Karpas-422 (cell line): ENCODE data around the gene FYTTD1. TPM values are rescaled to one million over a fixed set of nuclear protein-coding genes. Genes with fewer than 3 reads are reported as not detected.

Experiments used
- DNase-seq: peaks from one replicate; pipeline ENCODE4 v3.0.0-alpha.2; 2015
- H2AFZ ChIP-seq: fragments of 200-600 bp; sonication (generic); 2 replicates; pipeline ENCODE4 v1.6.1; 2014; ENCODE audit warnings: antibody characterized with exemption, low read length, mixed read lengths
- H3K27ac ChIP-seq: fragments of 200-600 bp; sonication (generic); 2 replicates; pipeline ENCODE4 v1.5.1; 2014; ENCODE audit warnings: mild to moderate bottlenecking, low read length, moderate library complexity
- H3K27me3 ChIP-seq: fragments of 200-600 bp; sonication (generic); 2 replicates; pipeline ENCODE4 v1.6.1; 2014; ENCODE audit warnings: low read length, mixed read lengths
- H3K36me3 ChIP-seq: fragments of 200-600 bp; sonication (generic); 2 replicates; pipeline ENCODE4 v1.6.1; 2014; ENCODE audit warnings: low read length, mixed read lengths; ENCODE audit not compliant: insufficient read depth
- H3K4me1 ChIP-seq: fragments of 200-600 bp; sonication (generic); 2 replicates; pipeline ENCODE4 v1.6.1; 2014; ENCODE audit warnings: mild to moderate bottlenecking, low read length, mixed read lengths
- H3K4me2 ChIP-seq: fragments of 200-600 bp; sonication (generic); 2 replicates; pipeline ENCODE4 v1.6.1; 2014; ENCODE audit warnings: low read length, low read depth, mild to moderate bottlenecking; ENCODE audit not compliant: poor library complexity, severe bottlenecking
- H3K4me3 ChIP-seq: fragments of 200-600 bp; sonication (generic); 2 replicates; pipeline ENCODE4 v1.5.1; 2014; ENCODE audit warnings: mild to moderate bottlenecking, antibody characterized with exemption, low read length, mixed read lengths
- H3K79me2 ChIP-seq: fragments of 200-600 bp; sonication (generic); 2 replicates; pipeline ENCODE4 v1.6.1; 2014; ENCODE audit warnings: mild to moderate bottlenecking, low read length, mixed read lengths
- H3K9ac ChIP-seq: fragments of 200-600 bp; sonication (generic); 2 replicates; pipeline ENCODE4 v1.6.0; 2014; ENCODE audit warnings: low read length
- H3K9me2 ChIP-seq: fragments of 200-600 bp; sonication (generic), shearing (Covaris generic); replicated peaks from 2 replicates; pipeline ENCODE4 v1.6.0; 2014; ENCODE audit warnings: mild to moderate bottlenecking, low read length, moderate library complexity; ENCODE audit not compliant: insufficient read depth
- H3K9me3 ChIP-seq: fragments of 300-700, 200-600 bp; sonication (generic); 2 replicates; pipeline ENCODE4 v1.6.1; 2014; ENCODE audit warnings: low read length, mixed read lengths
- H4K20me1 ChIP-seq: fragments of 200-600 bp; sonication (generic); 2 replicates; pipeline ENCODE4 v1.6.1; 2014; ENCODE audit warnings: mild to moderate bottlenecking, antibody characterized with exemption, low read length, low read depth; ENCODE audit not compliant: insufficient read depth
- total RNA-seq: library from RNA; depleted of rRNA; stranded (reverse); fragments of >200 nt; shearing (Covaris generic); gene quantifications from 2 replicates; pipeline ENCODE4 v1.2.3, GENCODE V29; 2014; ENCODE audit warnings: low replicate concordance

The FYTTD1 gene
- total RNA-seq, 1 experiment from 2014 or later, result 145 TPM

DNA sequence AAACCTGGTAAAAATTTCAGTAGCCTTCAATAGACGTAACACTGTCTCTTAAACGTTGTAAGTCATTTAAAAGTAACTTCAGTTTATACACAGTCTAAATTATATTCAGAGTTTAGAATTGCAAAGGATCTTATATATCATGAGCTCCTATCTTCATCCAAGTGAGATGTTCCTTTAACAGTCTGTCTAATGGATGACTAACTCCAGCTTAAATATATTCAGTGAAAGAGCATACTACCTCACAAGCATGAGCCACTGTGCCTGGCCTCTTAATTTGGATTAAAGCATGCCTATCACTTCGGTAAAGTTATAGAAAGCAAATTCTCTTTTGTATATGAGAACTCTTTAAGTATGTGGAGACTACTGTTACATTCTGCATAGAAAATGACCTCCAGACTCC, 7.0 kb downstream of the FYTTD1 start:
- peaks cover 11% of the 10 kb centered on the region; the same call in 1 of the 2 replicates for H4K20me1 ChIP-seq
- no peak overlapping the region for H3K9ac ChIP-seq
- no peaks in the 10 kb centered on the region for H3K9me3 ChIP-seq
- no peak overlapping the region for H3K4me2 ChIP-seq
- peaks cover 16% of the 10 kb centered on the region for H3K4me1 ChIP-seq
- no peak for DNase-seq
- H3K27me3 ChIP-seq, result no peaks in the 10 kb centered on the region
- no peak overlapping the region for H3K4me3 ChIP-seq
- no peak overlapping the region for H2AFZ ChIP-seq
- no peak overlapping the region for H3K27ac ChIP-seq
- no peaks in the 10 kb centered on the region for H3K9me2 ChIP-seq
- H3K36me3 ChIP-seq, result peaks cover 65% of the 10 kb centered on the region
- H3K79me2 ChIP-seq, result peaks cover 97% of the 10 kb centered on the region

DNA sequence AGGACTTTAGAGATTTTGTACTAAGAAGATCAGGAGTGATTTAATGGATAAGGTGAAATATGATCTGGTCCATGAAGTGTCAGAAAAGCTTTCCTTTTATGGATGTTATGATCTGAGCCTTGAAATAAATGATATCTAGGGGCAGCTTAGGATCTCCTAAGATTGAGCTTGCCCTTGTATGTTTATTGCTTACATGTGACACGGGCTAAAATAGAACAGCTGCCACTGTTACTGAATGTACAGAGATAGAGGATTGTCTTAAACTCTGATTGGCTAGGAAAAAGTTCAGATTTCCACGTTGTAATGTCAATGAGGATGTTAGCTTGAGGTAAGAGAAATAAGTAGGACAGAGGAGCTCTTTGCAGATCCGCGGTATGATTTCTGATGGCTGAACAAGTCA, 8.8 kb downstream of the FYTTD1 start:
- H3K9me2 ChIP-seq, result no peaks in the 10 kb centered on the region
- DNase-seq, result no peak
- H3K4me3 ChIP-seq, result no peak overlapping the region
- no peaks in the 10 kb centered on the region for H3K9me3 ChIP-seq
- H3K27me3 ChIP-seq, result no peaks in the 10 kb centered on the region
- H2AFZ ChIP-seq, result no peak overlapping the region
- peaks cover 77% of the 10 kb centered on the region for H3K36me3 ChIP-seq
- no peaks in the 10 kb centered on the region; the same call in 1 of the 2 replicates for H3K4me1 ChIP-seq
- 0 out of 2 replicates have a peak, but pooled peaks cover 3% of the 10 kb centered on the region for H4K20me1 ChIP-seq
- no peak overlapping the region for H3K4me2 ChIP-seq
- H3K9ac ChIP-seq, result no peak overlapping the region
- no peak overlapping the region for H3K27ac ChIP-seq
- H3K79me2 ChIP-seq, result peaks cover 97% of the 10 kb centered on the region

DNA sequence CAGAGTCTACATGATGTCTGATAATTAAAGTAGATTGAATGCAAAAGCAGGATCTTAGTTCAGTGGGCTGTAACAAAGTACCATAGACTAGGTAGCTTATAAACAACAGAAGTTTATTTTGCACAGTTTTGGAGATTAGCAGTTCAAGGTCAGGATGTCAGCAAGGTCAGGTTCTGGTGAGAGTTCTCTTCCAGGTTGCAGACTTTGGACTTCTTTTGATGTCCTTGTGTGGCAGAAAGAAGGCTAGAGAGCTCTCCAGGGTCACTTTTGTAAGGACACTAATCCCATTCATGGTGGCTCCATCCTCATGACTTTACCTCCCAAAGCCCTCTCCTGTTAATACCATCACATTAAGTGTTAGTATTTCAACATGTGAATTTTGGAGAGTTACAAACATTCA, 12.1 kb downstream of the FYTTD1 start:
- Histone ChIP-seq H3K27ac (no peak overlapping the region), H3K36me3 (peaks cover 76% of the 10 kb centered on the region), H3K9me2 (no peaks in the 10 kb centered on the region), H3K27me3 (no peaks in the 10 kb centered on the region), H3K79me2 (peaks cover 94% of the 10 kb centered on the region), H3K4me2 (no peak overlapping the region), H3K4me1 (no peaks in the 10 kb centered on the region), H3K9me3 (no peaks in the 10 kb centered on the region), H3K9ac (no peak overlapping the region), H3K4me3 (no peak overlapping the region), H4K20me1 (no peaks in the 10 kb centered on the region), H2AFZ (no peak overlapping the region)
- DNase-seq, result no peak

DNA sequence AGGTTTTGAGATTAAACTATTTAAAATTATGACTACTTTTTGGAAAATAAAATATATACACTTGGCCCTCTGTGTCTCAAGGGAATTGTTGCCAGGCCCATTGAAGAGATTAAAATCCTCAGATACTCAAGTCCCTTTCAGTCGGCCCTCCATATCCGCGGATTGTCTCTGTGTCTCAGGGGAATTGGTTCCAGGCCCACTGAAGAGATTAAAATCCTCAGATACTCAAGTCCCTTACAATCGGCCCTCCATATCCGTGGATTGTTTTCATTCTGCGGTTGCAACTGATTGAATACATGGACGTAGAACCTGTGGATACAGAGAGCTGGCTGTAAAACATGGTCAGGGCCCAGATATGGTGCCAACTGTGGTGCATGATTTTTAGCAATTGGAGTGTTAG, 25.6 kb downstream of the FYTTD1 start:
- H3K36me3 ChIP-seq, result peaks cover 87% of the 10 kb centered on the region
- no peaks in the 10 kb centered on the region for H3K9me2 ChIP-seq
- no peak for DNase-seq
- H3K27me3 ChIP-seq, result no peaks in the 10 kb centered on the region
- H4K20me1 ChIP-seq, result no peaks in the 10 kb centered on the region
- no peak overlapping the region for H3K4me3 ChIP-seq
- H3K4me2 ChIP-seq, result no peak overlapping the region
- no peak overlapping the region for H3K9ac ChIP-seq
- H3K9me3 ChIP-seq, result no peaks in the 10 kb centered on the region
- no peak overlapping the region for H2AFZ ChIP-seq
- peaks cover 64% of the 10 kb centered on the region for H3K79me2 ChIP-seq
- H3K4me1 ChIP-seq, result no peaks in the 10 kb centered on the region
- H3K27ac ChIP-seq, result no peak overlapping the region

DNA sequence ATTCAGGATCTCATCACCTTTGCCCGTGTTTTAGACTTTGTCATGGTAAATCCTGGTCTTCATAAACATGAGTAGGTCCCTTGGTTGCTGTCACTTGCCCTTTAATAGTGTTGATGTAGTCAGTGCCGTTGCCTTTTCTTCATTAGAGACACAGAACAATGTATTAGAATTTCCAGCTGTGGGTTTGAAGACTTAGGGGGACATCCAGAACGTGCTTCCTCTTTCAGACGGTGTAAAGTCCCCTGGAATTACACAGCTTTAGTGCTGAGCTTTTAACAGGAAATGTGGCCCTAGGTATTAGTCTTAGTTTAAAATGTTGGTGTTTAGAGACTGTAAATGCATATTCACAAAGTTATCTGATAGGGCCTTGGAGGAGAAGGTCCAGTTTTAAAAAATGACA, 32.5 kb downstream of the FYTTD1 start:
- 0 out of 2 replicates have a peak overlapping the region, but pooled peaks have one; percentile 1 for H3K9ac ChIP-seq
- no peaks in the 10 kb centered on the region for H4K20me1 ChIP-seq
- no peak overlapping the region for H2AFZ ChIP-seq
- no peak for DNase-seq
- H3K9me3 ChIP-seq, result no peaks in the 10 kb centered on the region
- no peak overlapping the region for H3K4me3 ChIP-seq
- H3K79me2 ChIP-seq, result peaks cover 42% of the 10 kb centered on the region
- peak overlapping the region; percentile 49 for H3K27ac ChIP-seq
- no peaks in the 10 kb centered on the region for H3K9me2 ChIP-seq
- H3K27me3 ChIP-seq, result no peaks in the 10 kb centered on the region
- peaks cover 38% of the 10 kb centered on the region for H3K4me1 ChIP-seq
- peaks cover 68% of the 10 kb centered on the region for H3K36me3 ChIP-seq
- peak overlapping the region; percentile 21 for H3K4me2 ChIP-seq

DNA sequence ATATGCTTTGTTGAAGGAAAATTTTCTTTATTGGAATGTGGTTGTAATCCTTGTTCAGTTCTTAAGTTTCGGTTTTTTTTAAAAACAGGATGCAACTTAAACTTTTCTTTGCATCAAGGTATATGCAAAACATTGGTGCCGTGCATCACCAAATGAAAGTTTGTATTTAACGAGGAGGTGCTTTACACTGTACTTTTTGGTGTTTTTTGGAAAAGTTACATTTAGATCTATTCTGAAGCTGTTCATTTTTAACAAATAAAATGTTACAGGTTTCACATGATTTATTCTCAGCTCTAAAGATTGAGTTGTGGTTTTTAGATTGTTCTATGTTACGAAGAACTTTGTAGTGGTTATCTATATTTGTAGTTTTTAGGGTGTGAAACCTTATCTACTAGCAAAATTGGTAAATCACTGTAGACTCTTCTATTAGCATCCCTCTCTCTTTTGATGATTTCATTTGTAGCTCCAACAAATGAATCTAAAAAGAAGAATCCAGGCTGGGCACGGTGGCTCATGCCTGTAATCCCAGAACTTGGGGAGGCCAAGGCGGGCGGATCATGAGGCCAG, 34.4 kb downstream of the FYTTD1 start:
- Histone ChIP-seq H3K9me2 (no peaks in the 10 kb centered on the region), H3K4me2 (peak overlapping the region; percentile 6), H3K4me3 (no peak overlapping the region), H3K79me2 (peaks cover 35% of the 10 kb centered on the region), H3K27me3 (no peaks in the 10 kb centered on the region), H3K36me3 (peaks cover 50% of the 10 kb centered on the region), H3K9me3 (no peaks in the 10 kb centered on the region), H4K20me1 (no peaks in the 10 kb centered on the region), H3K9ac (no peak overlapping the region), H3K27ac (peak overlapping the region; percentile 49), H3K4me1 (peaks cover 38% of the 10 kb centered on the region), H2AFZ (no peak overlapping the region)
- DNase-seq, result no peak

DNA sequence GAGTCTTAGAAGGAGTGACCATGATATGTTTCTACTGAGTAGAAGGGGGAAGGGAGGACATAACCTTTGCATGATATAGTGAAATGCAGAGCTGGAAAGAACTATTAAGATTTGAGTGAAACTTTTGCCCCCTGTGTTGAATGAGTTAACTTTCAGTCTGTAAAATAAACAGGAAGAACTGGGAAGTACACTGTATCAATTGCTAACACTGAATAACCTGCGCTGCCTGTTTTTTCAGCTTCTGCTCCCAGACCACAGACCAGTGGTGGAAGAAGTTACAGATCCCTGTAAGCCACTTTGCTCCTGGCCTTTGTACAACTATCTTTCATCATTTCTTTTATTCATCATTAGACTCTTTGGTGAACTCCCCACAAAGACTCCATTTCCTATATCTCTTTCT, 37.7 kb downstream of the FYTTD1 start:
- Histone ChIP-seq H3K27me3 (no peaks in the 10 kb centered on the region), H2AFZ (no peak overlapping the region), H3K9ac (no peak overlapping the region), H3K79me2 (peaks cover 40% of the 10 kb centered on the region), H3K9me2 (no peaks in the 10 kb centered on the region), H4K20me1 (no peaks in the 10 kb centered on the region), H3K36me3 (peaks cover 25% of the 10 kb centered on the region), H3K4me2 (no peak overlapping the region), H3K4me1 (peaks cover 41% of the 10 kb centered on the region), H3K9me3 (no peaks in the 10 kb centered on the region), H3K27ac (no peak overlapping the region), H3K4me3 (no peak overlapping the region)
- DNase-seq, result no peak

DNA sequence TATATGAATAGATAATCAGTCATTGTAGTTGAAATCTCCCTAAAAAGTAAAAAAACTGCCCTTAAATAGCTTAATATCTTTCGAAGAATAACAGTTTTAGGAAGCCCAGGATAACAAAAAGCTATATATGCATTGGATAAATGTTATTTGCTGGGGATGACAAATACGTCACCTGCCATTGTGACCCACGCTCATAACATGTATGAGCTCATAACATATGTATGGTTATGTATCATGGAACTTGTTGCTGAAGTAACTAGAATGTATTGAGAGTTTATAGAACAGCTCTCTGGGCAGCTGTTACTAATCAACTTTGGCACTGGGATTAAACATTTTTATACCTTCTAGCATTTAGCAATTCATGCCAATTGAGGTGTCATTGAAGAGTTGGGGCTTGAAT, 39.6 kb downstream of the FYTTD1 start:
- Histone ChIP-seq H3K4me2 (peak overlapping the region; percentile 92), H3K27me3 (no peaks in the 10 kb centered on the region), H2AFZ (no peak overlapping the region), H3K27ac (peak overlapping the region; percentile 81), H3K36me3 (peaks cover 10% of the 10 kb centered on the region; the same call in 1 of the 2 replicates), H3K9me2 (no peaks in the 10 kb centered on the region), H3K79me2 (peaks cover 47% of the 10 kb centered on the region), H3K9me3 (no peaks in the 10 kb centered on the region), H3K4me1 (peaks cover 39% of the 10 kb centered on the region), H4K20me1 (no peaks in the 10 kb centered on the region), H3K9ac (peak overlapping the region; percentile 89; the same call in 1 of the 2 replicates), H3K4me3 (no peak overlapping the region)
- DNase-seq, result no peak
